Measurements from ENCODE around the gene TMEM154.

- TF ChIP-seq POLR2AphosphoS5 (IDR thresholded peaks at IDR 0.05) (no peak), POLR2A (IDR thresholded peaks at IDR 0.05) (no peak), CTCF (IDR thresholded peaks at IDR 0.05) (no peak)
These were observed 17.7 kb upstream of the TMEM154 start for GRCh38 chr4:152697284-152698088.

Data from transverse colon (tissue), 4 donors.